GM12878 (cell line): Measurements from ENCODE around the gene MAS1L. TPM values are rescaled to one million over a fixed set of nuclear protein-coding genes. Genes with fewer than 3 reads are reported as not detected.

Source experiments
- ATAC-seq: fragments of 200-7000 bp; cut with Tn5 transposase; 3 replicates; pipeline ENCODE4 v1.9.1; 2020; ENCODE audit warnings: mild to moderate bottlenecking, moderate library complexity
- BruUV-seq: library from RNA; stranded (reverse); fragments of 400-500 nt; replicated peaks from 2 replicates; lab custom pipeline; 2021; lab: Mats Ljungman, UMichigan
- CTCF ChIA-PET: fragments of 300-600 bp; sonication (Branson Sonifier 250); formaldehyde crosslinking; extraction: SDS; loops from one replicate; lab custom pipeline; 2021; ENCODE audit warnings: inconsistent platforms; lab: Yijun Ruan, JAX
- POLR2A ChIA-PET: fragments of 350-600 bp; formaldehyde crosslinking; extraction: SDS; loops from one replicate; lab custom pipeline; 2021; ENCODE audit warnings: inconsistent platforms; lab: Charles Lee
- RAD21 ChIA-PET: fragments of 300-600 bp; sonication (Branson Sonifier 250); formaldehyde crosslinking; loops from one replicate; lab custom pipeline; 2023; ENCODE audit warnings: antibody characterized with exemption; ENCODE audit not compliant: unreplicated experiment; lab: Charles Lee
- SMC1A ChIA-PET: fragments of 300-600 bp; sonication (Branson Sonifier 250); formaldehyde crosslinking; loops from one replicate; lab custom pipeline; 2023; ENCODE audit not compliant: unreplicated experiment, uncharacterized antibody; lab: Charles Lee
- DNase-seq: peaks from one replicate; pipeline ENCODE4 v3.0.0-alpha.2; 2011; ENCODE audit warnings: low read depth, low spot score
- FAIRE-seq: peaks from 3 replicates; lab custom pipeline; 2011; peaks lifted over from hg19 to GRCh38; lab: Jason Lieb, UNC
- H2AFZ ChIP-seq: 2 replicates; pipeline ENCODE4 v1.6.0; 2011; ENCODE audit warnings: low read depth, low read length, control low read depth; ENCODE audit not compliant: control insufficient read depth
- H3K27ac ChIP-seq: 2 replicates; pipeline ENCODE4 v1.5.1; 2011; ENCODE audit warnings: control low read depth; ENCODE audit not compliant: control insufficient read depth, insufficient read depth
- H3K27me3 ChIP-seq, 2 experiments: replicated peaks in 1 of 2; 2 replicates each; pipeline versions ENCODE4 v1.6.0 to v1.6.1; 2011; ENCODE audit warnings: low read length in 1 of 2; ENCODE audit not compliant: control insufficient read depth in 2 of 2, insufficient read depth in 2 of 2
- H3K36me3 ChIP-seq, 2 experiments: 2 replicates each; pipeline ENCODE4 v1.5.1; 2011; ENCODE audit warnings: low read length in 1 of 2; ENCODE audit not compliant: control insufficient read depth in 2 of 2, insufficient read depth in 2 of 2
- H3K4me1 ChIP-seq: 2 replicates; pipeline ENCODE4 v1.6.1; 2011; ENCODE audit warnings: mild to moderate bottlenecking, low read length, moderate library complexity, mixed read lengths; ENCODE audit not compliant: control insufficient read depth, insufficient read depth
- H3K4me2 ChIP-seq: 2 replicates; pipeline ENCODE4 v1.6.0; 2011; ENCODE audit warnings: control low read depth; ENCODE audit not compliant: control insufficient read depth, insufficient read depth
- H3K4me3 ChIP-seq: fragments of 200-600 bp; sonication (generic); 2 replicates; pipeline ENCODE4 v1.5.1; 2016
- H3K79me2 ChIP-seq: 2 replicates; pipeline ENCODE4 v1.6.0; 2011; ENCODE audit warnings: low read length; ENCODE audit not compliant: control insufficient read depth, insufficient read depth
- H3K9ac ChIP-seq: 2 replicates; pipeline ENCODE4 v1.8.0; 2011; ENCODE audit warnings: low read length, control low read depth, mixed read lengths; ENCODE audit not compliant: control insufficient read depth, insufficient read depth
- H3K9me3 ChIP-seq: replicated peaks from 3 replicates; pipeline ENCODE4 v1.5.1; 2011; ENCODE audit warnings: mild to moderate bottlenecking, low read length; ENCODE audit not compliant: control insufficient read depth, insufficient read depth
- H4K20me1 ChIP-seq: 2 replicates; pipeline ENCODE4 v1.6.0; 2011; ENCODE audit not compliant: control insufficient read depth, insufficient read depth
- CEBPB ChIP-seq, 2 experiments: fragments of 150-350 bp in 1 of 2; IDR thresholded peaks; 2 replicates each; pipeline ENCODE4 v1.6.1; 2012 to 2014; ENCODE audit warnings: low read depth in 2 of 2, low read length in 2 of 2, borderline replicate concordance in 1 of 2, inconsistent platforms in 1 of 2
- HCFC1 ChIP-seq: fragments of 150-350 bp; IDR thresholded peaks from 2 replicates; pipeline ENCODE4 v1.6.1; 2014; ENCODE audit warnings: low read length
- MLLT1 ChIP-seq: fragments of 450-650 bp; IDR thresholded peaks from 2 replicates; pipeline ENCODE4 v1.6.1; 2016; ENCODE audit warnings: mild to moderate bottlenecking
- PAX8 ChIP-seq: fragments of 450-650 bp; IDR thresholded peaks from 2 replicates; pipeline ENCODE4 v1.6.1; 2017; ENCODE audit warnings: mild to moderate bottlenecking, moderate library complexity
- PKNOX1 ChIP-seq: fragments of 450-650 bp; IDR thresholded peaks from 2 replicates; pipeline ENCODE4 v1.6.1; 2016; ENCODE audit warnings: mild to moderate bottlenecking
- PRDM15 ChIP-seq: fragments of 450-650 bp; formaldehyde crosslinking; IDR thresholded peaks from 2 replicates; pipeline ENCODE4 v1.4.0; 2020; ENCODE audit warnings: mild to moderate bottlenecking, moderate library complexity
- USF1 ChIP-seq: IDR thresholded peaks from 2 replicates; pipeline ENCODE4 v1.6.1; 2011; ENCODE audit warnings: borderline replicate concordance, low read depth, mild to moderate bottlenecking, moderate library complexity, mixed read lengths, low read length; ENCODE audit not compliant: insufficient read depth; ENCODE audit errors: extremely low read length
- ZBTB33 ChIP-seq: fragments of 450-650 bp; IDR thresholded peaks from 2 replicates; pipeline ENCODE4 v1.6.1; 2017; ENCODE audit warnings: mild to moderate bottlenecking
- ZNF274 ChIP-seq: IDR thresholded peaks from one replicate; pipeline ENCODE4 v1.8.0; 2011; ENCODE audit not compliant: insufficient read length, insufficient read depth
- ZNF622 ChIP-seq: fragments of 450-650 bp; IDR thresholded peaks from 2 replicates; pipeline ENCODE4 v1.6.1; 2017; ENCODE audit warnings: mild to moderate bottlenecking, inconsistent platforms
- WGBS: methylation state at CpG from one replicate; pipeline ENCODE4 v1.1.6; 2016; ENCODE audit warnings: low lambda C conversion rate; ENCODE audit not compliant: insufficient replicate concordance, insufficient coverage; ENCODE audit errors: missing lambda C conversion rate; 5-methylcytosine and 5-hydroxymethylcytosine counted together
- in situ Hi-C: fragments of 300-500 bp; cut with MboI; formaldehyde crosslinking; loops from 9 replicates; pipeline ENCODE4 v1.14.3; 2018; ENCODE audit warnings: mixed read lengths
- intact Hi-C: fragments of 100-400 bp; cut with micrococcal nuclease; formaldehyde crosslinking; loops from one replicate; pipeline ENCODE4 v1.14.2; 2022; ENCODE audit not compliant: unreplicated experiment
- polyA plus RNA-seq, 11 experiments: library from polyadenylated mRNA; depleted of rRNA in 4 of 11; unstranded in 6 of 11; stranded (reverse) in 5 of 11; fragments of >200 nt; fragmentation: Nextera tagmentation in 4 of 11; fragmentation: Illumina TruSeq in 1 of 11; extraction: Ambion mirVana in 4 of 11; extraction: Trizol in 1 of 11; gene quantifications; 1 replicate in 1 of 11; 2 replicates in 10 of 11; pipeline versions ENCODE4 v1.2.1 to v1.2.3, GENCODE V29; 2011 to 2016; ENCODE audit warnings: inconsistent platforms in 2 of 11, missing spikeins in 2 of 11, low read depth in 1 of 11
- total RNA-seq, 4 experiments: library from RNA; depleted of rRNA in 3 of 4; stranded (reverse); fragments of >200 nt in 3 of 4; fragmentation: Illumina TruSeq in 1 of 4; extraction: Trizol in 1 of 4; gene quantifications; 2 replicates each; pipeline versions ENCODE4 v1.2.1 to v1.2.3, GENCODE V29; 2013 to 2021

The MAS1L gene
- total and polyA plus RNA-seq, 10 of the 15 experiments (the other 5 are each of a cell fraction or from before 2014, with no cell fraction given), result not detected

GRCh38 chr6:29524444-29525310 is 36.9 kb upstream of the MAS1L start (continued):
- no peak for TF ChIP-seq PRDM15

GRCh38 chr6:29524044-29524443 is 36.3 kb upstream of the MAS1L start:
- Histone ChIP-seq H3K9ac (no peak overlapping the region), H3K27ac (no peak overlapping the region), H3K4me1 (no peaks in the 10 kb centered on the region), H3K9me3 (no peaks in the 10 kb centered on the region), H3K36me3 (no peaks in the 10 kb centered on the region), H2AFZ (no peak overlapping the region), H4K20me1 (no peaks in the 10 kb centered on the region), H3K4me2 (no peak overlapping the region), H3K4me3 (no peak overlapping the region), H3K27me3 (0 out of 4 replicates have a peak, but pooled peaks cover 0 to 3% of the 10 kb centered on the region in 2 experiments), H3K79me2 (no peaks in the 10 kb centered on the region)
- 23% methylated on average over 2 of the region's 2 CpGs for WGBS
- BruUV-seq, result no TSS peak
- ChIA-PET RAD21 (no interaction called here), POLR2A (no interaction called here), SMC1A (interaction anchor here (1.3 kb wide), 1 partner anchor 45 kb away, joined by 4 read pairs; no protein-coding TSS in a partner anchor), CTCF (no interaction called here)
- no peak for DNase-seq
- intact Hi-C loops, result no loop called here
- ATAC-seq, result no peak
- in situ Hi-C loops, result no loop called here
- FAIRE-seq, result no peak
- no peak for TF ChIP-seq USF1
- TF ChIP-seq CEBPB (IDR thresholded peaks at IDR 0.05; ENCODE audit: borderline replicate concordance in 1 of 2, low read depth in 2 of 2, low read length in 2 of 2), result no peak
- no peak for TF ChIP-seq HCFC1
- no peak for TF ChIP-seq ZNF622
- TF ChIP-seq PKNOX1, result no peak
- no peak for TF ChIP-seq ZBTB33
- no peak for TF ChIP-seq MLLT1
- TF ChIP-seq ZNF274, result no peak
- TF ChIP-seq PAX8, result no peak
